K562 (cell line): ENCODE data around the gene TSPAN16.

Source experiments
- POLR2A ChIP-seq: fragments of 450-650 bp; conservative IDR thresholded peaks from 2 replicates; pipeline ENCODE4 v1.6.1; 2016
- SRF ChIP-seq, 2 experiments: fragments of 250-450, 450-650 bp in 1 of 2; sonication (Bioruptor Pico) in 1 of 2; sonication (generic) in 1 of 2; formaldehyde crosslinking; IDR thresholded peaks; 2 replicates each; pipeline versions ENCODE4 v1.5.0 to v1.5.1; 2020 to 2022; ENCODE audit warnings: mild to moderate bottlenecking in 1 of 2, missing genetic modification reagents in 1 of 2
- ZKSCAN1 ChIP-seq: fragments of 150-350 bp; IDR thresholded peaks from 2 replicates; pipeline ENCODE4 v1.6.1; 2016; ENCODE audit warnings: low read depth, low read length
- ZNF282 ChIP-seq: sonication (generic); formaldehyde crosslinking; IDR thresholded peaks from 2 replicates; pipeline ENCODE4 v1.8.1; 2023; ENCODE audit warnings: missing genetic modification reagents
- TF ChIP-seq, protein P1 (sequence below): sonication (generic); formaldehyde crosslinking; IDR thresholded peaks from 2 replicates; pipeline ENCODE4 v1.8.1; 2023; ENCODE audit warnings: mild to moderate bottlenecking, missing genetic modification reagents, moderate library complexity
- TF ChIP-seq, protein P2 (sequence below), 2 experiments: fragments of 450-650 bp in 1 of 2; sonication (generic) in 1 of 2; formaldehyde crosslinking in 1 of 2; IDR thresholded peaks in 1 of 2; conservative IDR thresholded peaks in 1 of 2; 2 replicates each; pipeline versions ENCODE4 v1.6.1 to v1.8.1; 2016 to 2023; ENCODE audit warnings: mild to moderate bottlenecking in 2 of 2, moderate library complexity in 2 of 2, inconsistent platforms in 1 of 2, missing genetic modification reagents in 1 of 2
- TF ChIP-seq, protein P3 (sequence below): fragments of 150-350 bp; conservative IDR thresholded peaks from 2 replicates; pipeline ENCODE4 v1.6.1; 2014; ENCODE audit warnings: low read length

DNA sequence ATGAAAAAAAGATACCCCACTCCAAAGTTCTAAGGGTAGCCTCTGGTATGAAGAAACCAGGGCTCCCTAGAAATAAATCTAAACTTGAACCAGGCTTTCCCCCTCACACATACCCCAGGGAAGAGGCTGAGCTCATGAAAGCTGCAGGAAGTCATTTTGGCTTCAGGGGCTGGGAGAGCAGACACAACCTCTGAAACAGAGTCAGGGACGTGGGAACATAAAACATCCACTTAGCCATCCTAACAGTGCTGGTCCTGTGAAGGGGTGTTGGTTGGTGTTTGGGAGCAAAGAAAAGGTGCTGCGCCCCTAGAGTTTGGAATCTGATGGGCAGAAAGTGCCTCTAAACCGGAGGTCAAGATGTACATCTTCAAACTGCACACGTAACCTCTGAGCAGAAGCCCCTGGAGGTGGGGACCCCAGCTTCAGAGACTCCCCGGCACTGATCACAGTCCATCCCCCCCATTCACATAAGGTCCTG lies 27.7 kb downstream of the TSPAN16 start:
- no peak for TF ChIP-seq ZNF282 (CRISPR knock-in tag)
- TF ChIP-seq POLR2A: no peak
- TF ChIP-seq ZKSCAN1: no peak
- TF ChIP-seq, protein P1, sequence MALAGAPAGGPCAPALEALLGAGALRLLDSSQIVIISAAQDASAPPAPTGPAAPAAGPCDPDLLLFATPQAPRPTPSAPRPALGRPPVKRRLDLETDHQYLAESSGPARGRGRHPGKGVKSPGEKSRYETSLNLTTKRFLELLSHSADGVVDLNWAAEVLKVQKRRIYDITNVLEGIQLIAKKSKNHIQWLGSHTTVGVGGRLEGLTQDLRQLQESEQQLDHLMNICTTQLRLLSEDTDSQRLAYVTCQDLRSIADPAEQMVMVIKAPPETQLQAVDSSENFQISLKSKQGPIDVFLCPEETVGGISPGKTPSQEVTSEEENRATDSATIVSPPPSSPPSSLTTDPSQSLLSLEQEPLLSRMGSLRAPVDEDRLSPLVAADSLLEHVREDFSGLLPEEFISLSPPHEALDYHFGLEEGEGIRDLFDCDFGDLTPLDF (CRISPR knock-in tag): no peak
- TF ChIP-seq, protein P2, sequence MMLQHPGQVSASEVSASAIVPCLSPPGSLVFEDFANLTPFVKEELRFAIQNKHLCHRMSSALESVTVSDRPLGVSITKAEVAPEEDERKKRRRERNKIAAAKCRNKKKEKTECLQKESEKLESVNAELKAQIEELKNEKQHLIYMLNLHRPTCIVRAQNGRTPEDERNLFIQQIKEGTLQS (IDR thresholded peaks at IDR 0.05): no peak
- TF ChIP-seq, protein P2 (CRISPR knock-in tag; conservative IDR thresholded peaks at IDR 0.05): no peak
- no peak for TF ChIP-seq SRF (CRISPR knock-in tag; IDR thresholded peaks at IDR 0.05)
- TF ChIP-seq, protein P3, sequence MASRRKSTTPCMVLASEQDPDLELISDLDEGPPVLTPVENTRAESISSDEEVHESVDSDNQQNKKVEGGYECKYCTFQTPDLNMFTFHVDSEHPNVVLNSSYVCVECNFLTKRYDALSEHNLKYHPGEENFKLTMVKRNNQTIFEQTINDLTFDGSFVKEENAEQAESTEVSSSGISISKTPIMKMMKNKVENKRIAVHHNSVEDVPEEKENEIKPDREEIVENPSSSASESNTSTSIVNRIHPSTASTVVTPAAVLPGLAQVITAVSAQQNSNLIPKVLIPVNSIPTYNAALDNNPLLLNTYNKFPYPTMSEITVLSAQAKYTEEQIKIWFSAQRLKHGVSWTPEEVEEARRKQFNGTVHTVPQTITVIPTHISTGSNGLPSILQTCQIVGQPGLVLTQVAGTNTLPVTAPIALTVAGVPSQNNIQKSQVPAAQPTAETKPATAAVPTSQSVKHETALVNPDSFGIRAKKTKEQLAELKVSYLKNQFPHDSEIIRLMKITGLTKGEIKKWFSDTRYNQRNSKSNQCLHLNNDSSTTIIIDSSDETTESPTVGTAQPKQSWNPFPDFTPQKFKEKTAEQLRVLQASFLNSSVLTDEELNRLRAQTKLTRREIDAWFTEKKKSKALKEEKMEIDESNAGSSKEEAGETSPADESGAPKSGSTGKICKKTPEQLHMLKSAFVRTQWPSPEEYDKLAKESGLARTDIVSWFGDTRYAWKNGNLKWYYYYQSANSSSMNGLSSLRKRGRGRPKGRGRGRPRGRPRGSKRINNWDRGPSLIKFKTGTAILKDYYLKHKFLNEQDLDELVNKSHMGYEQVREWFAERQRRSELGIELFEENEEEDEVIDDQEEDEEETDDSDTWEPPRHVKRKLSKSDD: no peak
